ENCODE measurements around the gene FAM13C. TPM values are rescaled to one million over a fixed set of nuclear protein-coding genes. Genes with fewer than 3 reads are reported as not detected.
A peak's percentile ranks its signal among the peaks of the same experiment; 100 is the strongest.
"Not testable (repeated sequence)": the region's sequence is repeated elsewhere in the genome, so short reads cannot be mapped to it uniquely, and the experiment has no call there.

FAM13C gene
- 10 to 100 TPM in 5 of 8 experiments, 1 to 10 TPM in 1, under 1 TPM in 1, not detected in 1; 0.67 to 29.1 (median 14.9) TPM for total RNA-seq

DNA sequence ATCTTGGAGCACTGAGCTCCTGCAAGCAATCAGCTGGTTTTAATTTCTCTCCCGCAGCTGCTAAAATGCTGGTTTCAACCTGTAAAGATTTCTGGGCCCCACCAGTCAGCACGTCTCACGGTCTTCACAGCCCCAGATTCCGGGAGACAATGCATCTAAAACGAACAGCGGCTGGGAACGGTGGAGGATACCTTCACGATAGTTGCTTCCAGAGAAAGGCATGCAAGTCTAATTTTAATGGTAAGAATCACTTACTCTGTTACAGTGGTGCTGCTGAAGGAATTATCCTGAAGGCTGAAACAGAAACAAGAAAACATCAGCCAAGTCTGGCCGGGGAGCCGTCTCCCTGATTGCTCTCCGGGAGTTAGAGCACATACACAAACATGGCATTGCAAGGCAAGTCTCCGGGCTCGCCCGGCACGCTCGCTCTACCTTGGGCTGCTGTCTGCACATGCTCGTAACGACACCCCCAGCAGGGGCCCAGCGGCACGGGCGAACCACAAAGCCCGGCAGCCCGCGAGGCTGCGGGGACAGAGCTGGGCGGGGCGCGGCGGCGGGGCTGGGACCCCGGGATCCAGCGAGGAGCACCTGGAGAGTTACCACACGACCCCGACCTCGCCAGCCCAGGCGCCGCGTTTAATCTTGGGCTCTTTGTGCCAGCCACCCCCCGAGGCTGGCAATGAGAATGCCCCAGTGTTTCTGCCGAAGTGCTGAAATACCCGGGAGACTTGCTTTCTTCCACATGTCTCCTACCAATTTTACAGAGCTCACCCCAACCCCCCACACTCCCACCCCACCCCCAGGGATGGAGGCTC, at the start of gene FAM13C:
TSS of gene FAM13C (minus strand) at position 406 of the 815 bp plus-strand sequence. CDS start at position 317, 89 bp downstream.
- in situ Hi-C loops (cut with MboI; ENCODE audit: low pct_unique_long_range_greater_than_20kb in 2 of 9, low sequenced_read_pairs in 9 of 9, unreplicated experiment in 9 of 9), result no loop called here
- peaks cover 16 to 26% of the 10 kb centered on the region in 2 donors for H3K4me1 ChIP-seq (replicated peaks in 1 of 2)
- peak; percentile 84 to 92 (median 87) for ATAC-seq (replicated peaks in 6 of 8)
- H3K4me3 ChIP-seq, result peak within 1 kb of the TSS; percentile 44 to 53 (median 49)
- H3K27ac ChIP-seq, result peak within 1 kb of the TSS; percentile 57 to 77
- 0 to 7% (median 0%) methylated on average over 2 to 10 of the region's 41 CpGs for WGBS, 10 experiments

DNA sequence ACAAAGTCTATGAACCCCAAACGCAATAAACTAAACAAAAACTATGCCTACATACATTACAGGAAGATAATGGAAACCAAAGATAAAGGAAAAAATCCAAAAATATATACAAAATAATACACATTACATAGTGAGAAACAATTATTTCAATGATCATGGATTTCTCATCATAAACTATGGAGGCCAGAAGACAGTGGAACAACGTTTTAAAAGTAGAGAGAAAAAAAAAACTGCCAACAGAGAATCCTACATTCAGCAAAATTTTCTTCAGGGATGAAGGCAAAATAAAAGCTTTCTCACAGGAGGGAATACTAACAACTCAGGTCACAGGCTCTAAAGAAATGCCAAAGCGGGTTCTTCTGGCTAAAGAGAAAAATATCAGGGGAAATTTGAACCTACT, 42.9 kb upstream of the FAM13C start:
- 33 to 98% (median 82%) methylated on average over 2 to 3 of the region's 3 CpGs; no CpG with 5 or more reads in 1 of the 10 experiments for WGBS, 10 experiments
- no peak overlapping the region for H3K27ac ChIP-seq
- ATAC-seq (replicated peaks in 6 of 8), result no peak
- in situ Hi-C loops (cut with MboI; ENCODE audit: low pct_unique_long_range_greater_than_20kb in 2 of 9, low sequenced_read_pairs in 9 of 9, unreplicated experiment in 9 of 9), result no loop called here
- no peak overlapping the region for H3K4me3 ChIP-seq
- no peaks in the 10 kb centered on the region for H3K4me1 ChIP-seq (replicated peaks in 1 of 2)

DNA sequence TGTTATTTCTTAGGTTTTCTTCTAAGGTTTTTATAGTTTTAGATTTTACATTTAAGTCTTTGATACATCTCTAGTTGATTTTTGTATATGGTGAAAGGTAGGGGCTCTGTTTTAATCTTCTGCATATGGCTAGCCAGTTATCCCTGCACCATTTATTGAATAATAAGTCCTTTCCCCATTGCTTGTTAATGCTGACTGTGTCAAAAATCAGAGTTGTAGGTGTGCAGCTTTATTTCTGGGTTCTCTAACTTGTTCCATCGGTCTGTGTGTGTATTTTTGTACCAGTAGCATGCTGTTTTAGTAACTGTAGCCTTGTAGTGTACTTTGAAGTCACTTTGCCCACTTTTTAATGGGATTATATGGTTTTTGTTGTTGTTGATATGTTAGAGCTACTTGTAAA, 37.9 kb upstream of the FAM13C start:
- ATAC-seq (replicated peaks in 6 of 8), result no peak
- 0 to 67% (median 29%) methylated on average over 1 of the region's 1 CpG; no CpG with 5 or more reads in 2 of the 10 experiments for WGBS, 10 experiments
- H3K4me1 ChIP-seq (replicated peaks in 1 of 2), result no peaks in the 10 kb centered on the region
- no peak overlapping the region for H3K27ac ChIP-seq
- H3K4me3 ChIP-seq, result no peak overlapping the region
- in situ Hi-C loops (cut with MboI; ENCODE audit: low pct_unique_long_range_greater_than_20kb in 2 of 9, low sequenced_read_pairs in 9 of 9, unreplicated experiment in 9 of 9), result no loop called here

DNA sequence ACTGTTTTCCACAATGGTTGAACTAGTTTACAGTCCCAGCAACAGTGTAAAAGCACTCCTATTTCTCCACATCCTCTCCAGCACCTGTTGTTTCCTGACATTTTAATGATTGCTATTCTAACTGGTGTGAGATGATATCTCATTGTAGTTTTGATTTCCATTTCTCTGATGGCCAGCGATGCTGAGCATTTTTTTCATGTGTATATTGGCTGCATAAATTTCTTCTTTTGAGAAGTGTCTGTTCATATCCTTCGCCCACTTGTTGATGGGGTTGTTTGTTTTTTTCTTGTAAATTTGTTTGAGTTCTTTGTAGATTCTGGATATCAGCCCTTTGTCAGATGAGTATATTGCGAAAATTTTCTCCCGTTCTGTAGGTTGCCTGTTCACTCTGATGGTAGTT, 37.0 kb upstream of the FAM13C start:
- WGBS, 10 experiments, result 24 to 100% (median 91%) methylated on average over 1 to 4 of the region's 4 CpGs; no CpG with 5 or more reads in 1 of the 10 experiments
- H3K4me1 ChIP-seq (replicated peaks in 1 of 2); H3K4me3 ChIP-seq; in situ Hi-C loops (cut with MboI; ENCODE audit: low pct_unique_long_range_greater_than_20kb in 2 of 9, low sequenced_read_pairs in 9 of 9, unreplicated experiment in 9 of 9); H3K27ac ChIP-seq; ATAC-seq (replicated peaks in 6 of 8): not testable (repeated sequence)

DNA sequence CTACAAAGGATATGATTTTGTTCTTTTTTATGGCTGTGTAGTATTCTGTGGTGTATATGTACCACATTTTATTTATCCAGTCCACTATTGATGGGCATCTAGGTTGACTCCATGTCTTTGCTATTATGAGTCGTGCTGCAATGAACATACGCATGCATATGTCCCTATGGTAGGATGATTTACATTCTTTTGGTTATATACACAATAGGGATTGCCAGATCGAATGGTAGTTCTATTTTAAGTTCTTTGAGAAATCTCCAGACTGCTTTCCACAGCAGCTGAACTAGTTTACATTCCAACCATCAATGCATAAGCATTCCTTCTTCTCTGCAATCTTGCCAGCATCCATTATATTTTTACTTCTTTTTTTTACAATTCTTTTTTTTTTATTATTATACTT, 35.6 kb upstream of the FAM13C start:
- Histone ChIP-seq H3K4me3 (no peak overlapping the region), H3K4me1 (replicated peaks in 1 of 2) (no peaks in the 10 kb centered on the region), H3K27ac (no peak overlapping the region)
- WGBS, 10 experiments, result 28 to 100% (median 79%) methylated on average over 2 to 3 of the region's 3 CpGs
- in situ Hi-C loops (cut with MboI; ENCODE audit: low pct_unique_long_range_greater_than_20kb in 2 of 9, low sequenced_read_pairs in 9 of 9, unreplicated experiment in 9 of 9), result no loop called here
- no peak for ATAC-seq (replicated peaks in 6 of 8)

DNA sequence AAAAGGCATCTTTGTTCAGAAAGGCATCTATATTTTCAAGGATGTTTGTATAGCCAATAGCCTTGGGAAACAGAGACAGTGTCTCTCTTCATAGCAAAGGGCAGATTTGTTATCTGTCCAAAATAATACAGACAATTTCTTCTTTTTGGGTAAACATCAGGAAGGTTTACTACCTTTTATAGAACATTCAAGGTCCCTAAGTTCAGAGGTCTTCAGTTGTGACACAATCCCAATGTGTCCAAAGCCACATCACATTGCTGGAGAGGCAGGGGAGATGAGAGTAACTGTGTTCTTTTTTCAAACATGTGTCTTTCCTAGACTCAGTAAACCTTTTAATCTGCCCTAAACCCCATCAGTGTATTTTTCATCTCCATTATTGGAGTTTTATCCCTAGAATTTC, 33.6 kb upstream of the FAM13C start:
- no peak for ATAC-seq (replicated peaks in 6 of 8)
- H3K4me1 ChIP-seq (replicated peaks in 1 of 2), result peaks cover 0 to 2% of the 10 kb centered on the region in 2 donors
- in situ Hi-C loops (cut with MboI; ENCODE audit: low pct_unique_long_range_greater_than_20kb in 2 of 9, low sequenced_read_pairs in 9 of 9, unreplicated experiment in 9 of 9), result no loop called here

DNA sequence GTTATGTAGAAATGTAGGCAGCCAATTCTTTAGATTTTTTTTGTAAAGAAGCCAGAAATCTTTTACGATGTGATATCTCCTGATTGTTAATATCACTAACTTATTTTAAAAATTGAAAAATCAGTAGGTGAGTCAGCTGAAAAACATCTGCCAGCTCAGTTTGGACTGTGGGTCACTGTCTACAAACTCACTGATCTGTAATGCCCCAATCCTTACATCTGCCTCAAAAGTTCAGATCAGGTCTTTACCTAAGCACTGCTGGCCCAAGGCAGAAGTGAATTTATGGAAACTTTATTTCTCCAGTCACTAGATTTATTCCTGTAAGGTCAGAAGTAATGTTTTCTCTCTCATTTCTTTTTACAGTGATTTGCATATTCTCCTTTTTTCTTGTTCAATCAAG, 31.0 kb upstream of the FAM13C start:
- no peak for ATAC-seq (replicated peaks in 6 of 8)
- WGBS, 10 experiments, result 33 to 86% (median 73%) methylated on average over 1 of the region's 1 CpG; no CpG with 5 or more reads in 2 of the 10 experiments
- H3K4me1 ChIP-seq (replicated peaks in 1 of 2), result peaks cover 0 to 2% of the 10 kb centered on the region in 2 donors
- in situ Hi-C loops (cut with MboI; ENCODE audit: low pct_unique_long_range_greater_than_20kb in 2 of 9, low sequenced_read_pairs in 9 of 9, unreplicated experiment in 9 of 9), result no loop called here
- no peak overlapping the region for H3K4me3 ChIP-seq
- H3K27ac ChIP-seq, result no peak overlapping the region

More for the DNA sequence above, 33.6 kb upstream of the FAM13C start:
- Histone ChIP-seq H3K4me3 (no peak overlapping the region), H3K27ac (no peak overlapping the region)

DNA sequence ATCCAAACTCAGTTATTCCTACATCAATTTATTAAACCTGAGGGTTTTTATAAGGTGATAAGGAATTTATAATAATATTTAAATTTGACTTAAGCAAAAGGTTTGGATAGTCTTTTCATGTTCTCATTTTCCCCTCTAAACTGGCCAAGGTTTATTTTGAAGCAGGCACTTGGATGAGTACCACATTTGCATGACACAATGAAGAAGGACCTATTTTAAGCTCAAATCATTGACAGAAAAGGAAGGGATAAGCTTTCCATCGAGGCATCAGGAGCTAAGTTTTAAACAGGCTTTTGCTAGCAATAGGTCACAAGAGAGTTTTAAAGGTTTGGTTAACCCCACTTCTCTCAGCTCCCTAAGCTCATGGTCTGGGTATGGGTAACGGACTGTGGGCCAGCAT, 28.7 kb upstream of the FAM13C start:
- no peak overlapping the region for H3K27ac ChIP-seq
- ATAC-seq (replicated peaks in 6 of 8), result no peak
- WGBS, 10 experiments, result 0 to 91% (median 48%) methylated on average over 1 to 2 of the region's 2 CpGs
- in situ Hi-C loops (cut with MboI; ENCODE audit: low pct_unique_long_range_greater_than_20kb in 2 of 9, low sequenced_read_pairs in 9 of 9, unreplicated experiment in 9 of 9), result no loop called here
- peaks cover 0 to 2% of the 10 kb centered on the region in 2 donors for H3K4me1 ChIP-seq (replicated peaks in 1 of 2)
- no peak overlapping the region for H3K4me3 ChIP-seq

DNA sequence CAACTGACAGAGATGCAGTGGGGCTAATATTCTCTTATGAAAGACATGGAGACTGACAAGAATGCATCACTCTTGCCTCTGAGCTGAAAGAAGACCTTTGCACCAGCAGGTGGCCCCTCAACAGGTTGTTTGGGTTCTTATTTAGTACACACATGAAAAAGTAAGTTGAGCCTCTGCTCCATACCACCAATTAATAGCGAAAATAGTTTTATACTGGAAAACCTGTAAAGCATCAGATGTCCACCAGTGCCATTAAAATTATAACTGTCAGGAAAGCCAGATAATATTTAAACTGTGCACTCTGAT, 26.3 kb upstream of the FAM13C start:
- Histone ChIP-seq H3K4me3 (no peak overlapping the region), H3K27ac (no peak overlapping the region), H3K4me1 (replicated peaks in 1 of 2) (peaks cover 0 to 2% of the 10 kb centered on the region in 2 donors)
- in situ Hi-C loops (cut with MboI; ENCODE audit: low pct_unique_long_range_greater_than_20kb in 2 of 9, low sequenced_read_pairs in 9 of 9, unreplicated experiment in 9 of 9), result no loop called here
- 71 to 100% (median 87%) methylated on average over 1 of the region's 1 CpG; no CpG with 5 or more reads in 4 of the 10 experiments for WGBS, 10 experiments
- no peak for ATAC-seq (replicated peaks in 6 of 8)

DNA sequence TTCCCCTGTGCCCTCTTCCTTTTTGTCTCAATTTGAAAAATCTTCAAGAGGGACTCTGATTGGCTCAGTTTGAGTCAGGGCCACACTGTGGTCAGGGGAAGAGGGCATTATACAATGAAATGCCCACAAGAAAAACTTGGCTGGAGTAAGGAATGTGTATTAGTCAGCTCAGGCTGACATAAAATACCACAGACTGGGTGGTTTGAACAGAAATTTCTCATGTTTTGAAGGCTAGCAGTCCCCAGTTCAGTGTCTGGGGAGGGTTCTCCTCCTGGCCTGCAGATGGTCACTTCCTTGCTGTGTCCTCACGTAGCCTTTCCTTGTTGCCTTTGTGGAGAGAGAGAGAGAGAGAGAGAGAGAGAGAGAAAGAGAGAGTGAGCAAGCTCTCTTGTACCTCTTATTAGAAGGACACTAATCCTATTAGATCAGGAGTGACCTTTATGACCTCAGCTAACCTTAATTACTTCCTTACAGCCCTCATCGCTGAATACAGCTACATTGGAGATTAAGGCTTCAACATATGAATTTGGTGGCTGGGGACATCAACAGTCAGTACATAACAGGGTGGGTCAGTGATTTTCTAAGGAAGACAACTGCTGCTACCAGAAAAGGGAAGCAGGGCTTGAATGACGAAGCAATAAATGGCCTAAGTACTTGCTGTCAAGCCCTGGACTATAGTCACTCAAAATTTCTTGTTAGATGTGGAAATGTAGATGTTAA, 25.8 kb upstream of the FAM13C start:
- Histone ChIP-seq H3K4me3 (no peak overlapping the region), H3K4me1 (replicated peaks in 1 of 2) (peaks cover 0 to 4% of the 10 kb centered on the region in 2 donors), H3K27ac (no peak overlapping the region)
- in situ Hi-C loops (cut with MboI; ENCODE audit: low pct_unique_long_range_greater_than_20kb in 2 of 9, low sequenced_read_pairs in 9 of 9, unreplicated experiment in 9 of 9), result no loop called here
- peak in 5 of 8 experiments; percentile 10 to 82 (median 53) for ATAC-seq (replicated peaks in 6 of 8)
- WGBS, 10 experiments, result 17 to 100% (median 65%) methylated on average over 1 to 3 of the region's 3 CpGs; no CpG with 5 or more reads in 4 of the 10 experiments

DNA sequence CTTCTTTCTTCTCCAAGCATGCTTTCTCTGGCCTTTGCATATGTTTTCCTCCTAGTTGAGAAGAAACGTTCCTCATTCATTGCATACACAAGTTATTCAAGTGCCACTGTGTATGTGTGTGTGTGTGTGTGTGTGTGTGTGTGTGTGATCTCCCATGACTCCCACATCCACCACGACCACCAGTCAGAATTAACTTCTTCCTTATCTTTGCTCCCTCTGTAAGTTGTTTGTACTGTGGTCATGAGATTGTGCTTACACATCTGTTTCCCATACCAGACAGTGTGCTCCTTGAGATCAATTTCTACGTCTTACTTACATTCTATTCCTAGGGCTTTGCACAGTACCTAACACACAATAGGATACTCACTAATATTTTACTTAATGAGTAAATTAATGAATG, 22.4 kb upstream of the FAM13C start:
- in situ Hi-C loops (cut with MboI; ENCODE audit: low pct_unique_long_range_greater_than_20kb in 2 of 9, low sequenced_read_pairs in 9 of 9, unreplicated experiment in 9 of 9), result no loop called here
- 10 to 80% (median 71%) methylated on average over 1 to 2 of the region's 3 CpGs; no CpG with 5 or more reads in 6 of the 10 experiments for WGBS, 10 experiments
- no peak for ATAC-seq (replicated peaks in 6 of 8)
- Histone ChIP-seq H3K27ac (no peak overlapping the region), H3K4me1 (replicated peaks in 1 of 2) (peaks cover 0 to 2% of the 10 kb centered on the region in 2 donors), H3K4me3 (no peak overlapping the region)

DNA sequence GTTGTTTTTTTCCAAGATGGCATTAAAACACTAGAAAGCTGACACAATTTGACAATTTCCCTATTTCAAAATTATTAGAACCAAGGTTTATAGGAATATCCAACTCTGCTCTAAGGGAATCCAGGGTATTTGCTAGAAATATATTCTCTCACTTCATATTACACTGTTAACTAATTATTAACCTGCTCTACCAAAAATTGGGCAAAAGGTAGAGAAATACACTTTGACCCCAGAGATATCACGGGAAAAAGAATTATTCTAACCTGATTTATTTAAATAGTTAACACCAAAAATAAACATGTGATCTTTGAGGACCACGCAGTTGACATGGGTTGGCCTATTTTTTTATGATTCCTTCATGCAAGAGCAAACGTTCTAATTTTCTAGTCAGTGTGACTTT, 21.6 kb upstream of the FAM13C start:
- Histone ChIP-seq H3K4me1 (replicated peaks in 1 of 2) (peaks cover 0 to 2% of the 10 kb centered on the region in 2 donors), H3K27ac (no peak overlapping the region), H3K4me3 (no peak overlapping the region)
- in situ Hi-C loops (cut with MboI; ENCODE audit: low pct_unique_long_range_greater_than_20kb in 2 of 9, low sequenced_read_pairs in 9 of 9, unreplicated experiment in 9 of 9), result no loop called here
- no peak for ATAC-seq (replicated peaks in 6 of 8)
- 28 to 100% (median 65%) methylated on average over 1 to 3 of the region's 3 CpGs for WGBS, 10 experiments

DNA sequence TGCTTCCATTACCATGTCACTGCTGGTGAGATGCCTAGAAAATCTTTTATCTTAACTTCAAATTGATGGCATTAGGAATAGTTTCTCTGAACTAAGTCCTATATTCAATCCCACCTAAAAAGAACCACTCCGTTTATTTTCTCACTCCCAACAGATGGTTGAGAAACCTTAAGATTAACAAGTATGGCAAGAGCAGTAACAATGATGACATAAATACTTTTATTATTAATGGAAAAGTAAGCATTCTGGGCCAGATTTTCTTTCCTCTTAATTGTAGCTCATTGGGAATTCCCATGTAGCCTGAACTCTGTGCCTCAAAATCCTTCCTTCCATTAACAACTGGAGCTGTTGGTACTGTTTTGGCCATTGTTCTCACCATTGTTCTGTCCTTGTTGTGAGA, 21.1 kb upstream of the FAM13C start:
- H3K4me3 ChIP-seq, result no peak overlapping the region
- WGBS, 10 experiments, result 0 to 100% (median 83%) methylated on average over 1 of the region's 1 CpG; no CpG with 5 or more reads in 1 of the 10 experiments
- H3K27ac ChIP-seq, result no peak overlapping the region
- in situ Hi-C loops (cut with MboI; ENCODE audit: low pct_unique_long_range_greater_than_20kb in 2 of 9, low sequenced_read_pairs in 9 of 9, unreplicated experiment in 9 of 9), result no loop called here
- peaks cover 0 to 2% of the 10 kb centered on the region in 2 donors for H3K4me1 ChIP-seq (replicated peaks in 1 of 2)
- ATAC-seq (replicated peaks in 6 of 8), result no peak
